Natural killer cell (primary cell): ENCODE results near the gene SYT2. TPM values are rescaled to one million over a fixed set of nuclear protein-coding genes. Genes with fewer than 3 reads are reported as not detected.
"Not testable (repeated sequence)": the region's sequence is repeated elsewhere in the genome, so short reads cannot be mapped to it uniquely, and the experiment has no call there.

ENCODE experiments used
- ATAC-seq, 3 donors: fragments of 150-1000 bp in 2 of 3; fragments of 200-7000 bp in 1 of 3; cut with Tn5 transposase; 1 replicate in 1 of 3; 2 replicates in 2 of 3; pipeline ENCODE4 v1.10.0; 2021; ENCODE audit warnings: mild to moderate bottlenecking in 2 of 3, moderate library complexity in 2 of 3
- DNase-seq, 2 donors: peaks; one replicate each; pipeline versions ENCODE4 v3.0.0 to v3.0.0-alpha.2; 2013 to 2021; ENCODE audit warnings: mixed read lengths in 1 of 2
- H3K27ac ChIP-seq: one replicate; pipeline ENCODE4 v1.5.1; 2013; ENCODE audit warnings: mild to moderate bottlenecking, low read length
- H3K27me3 ChIP-seq: one replicate; pipeline ENCODE4 v1.6.1; 2013; ENCODE audit warnings: low read length; ENCODE audit not compliant: control insufficient read depth, insufficient read depth
- H3K36me3 ChIP-seq: one replicate; pipeline ENCODE4 v1.6.1; 2013; ENCODE audit warnings: low read length; ENCODE audit not compliant: control insufficient read depth, insufficient read depth
- H3K4me1 ChIP-seq: one replicate; pipeline ENCODE4 v1.6.1; 2013; ENCODE audit warnings: low read length; ENCODE audit not compliant: control insufficient read depth, insufficient read depth
- H3K4me3 ChIP-seq: one replicate; pipeline ENCODE4 v1.5.1; 2013; ENCODE audit warnings: low read length
- H3K9me3 ChIP-seq: one replicate; pipeline ENCODE4 v1.6.1; 2013; ENCODE audit warnings: low read length; ENCODE audit not compliant: control insufficient read depth, insufficient read depth
- H3K27ac Mint-ChIP-seq, 2 donors: one replicate each; pipeline ENCODE4 v1.8.0; 2022; ENCODE audit warnings: mild to moderate bottlenecking in 2 of 2, mixed read lengths in 2 of 2, moderate library complexity in 1 of 2
- H3K27me3 Mint-ChIP-seq, 2 donors: one replicate each; pipeline ENCODE4 v1.8.0; 2022; ENCODE audit warnings: low read depth in 2 of 2, mixed read lengths in 2 of 2
- H3K36me3 Mint-ChIP-seq: one replicate; pipeline ENCODE4 v1.8.0; 2022; ENCODE audit warnings: mixed read lengths
- H3K4me1 Mint-ChIP-seq, 2 donors: one replicate each; pipeline ENCODE4 v1.8.0; 2022; ENCODE audit warnings: mixed read lengths in 2 of 2
- H3K4me3 Mint-ChIP-seq: one replicate; pipeline ENCODE4 v1.8.0; 2022; ENCODE audit warnings: mild to moderate bottlenecking, moderate library complexity, mixed read lengths
- H3K9me3 Mint-ChIP-seq, 2 donors: one replicate each; pipeline ENCODE4 v1.8.0; 2022; ENCODE audit warnings: mixed read lengths in 2 of 2
- WGBS: methylation state at CpG from one replicate; pipeline ENCODE4 v1.1.7; 2013; ENCODE audit warnings: missing lambda C conversion rate; ENCODE audit not compliant: insufficient coverage; 5-methylcytosine and 5-hydroxymethylcytosine counted together
- intact Hi-C: fragments of 100-400 bp; cut with micrococcal nuclease; formaldehyde crosslinking; loops from one replicate; pipeline ENCODE4 v1.14.2; 2022
- total RNA-seq, 4 donors: library from RNA; stranded (reverse); fragments of 120-200 nt in 1 of 4; gene quantifications; one replicate each; pipeline versions ENCODE4 v1.2.3 to v1.2.4, GENCODE V29; 2013 to 2022
- TF ChIP-seq, protein P1 (sequence below): fragments of 200-600 bp; IDR thresholded peaks from one replicate; pipeline ENCODE4 v1.8.0; 2022; ENCODE audit warnings: antibody characterized with exemption

Gene SYT2
- total RNA-seq, 3 donors from 2014 or later (not counting 1 experiment from before 2014, with no cell fraction given), result not detected

DNA sequence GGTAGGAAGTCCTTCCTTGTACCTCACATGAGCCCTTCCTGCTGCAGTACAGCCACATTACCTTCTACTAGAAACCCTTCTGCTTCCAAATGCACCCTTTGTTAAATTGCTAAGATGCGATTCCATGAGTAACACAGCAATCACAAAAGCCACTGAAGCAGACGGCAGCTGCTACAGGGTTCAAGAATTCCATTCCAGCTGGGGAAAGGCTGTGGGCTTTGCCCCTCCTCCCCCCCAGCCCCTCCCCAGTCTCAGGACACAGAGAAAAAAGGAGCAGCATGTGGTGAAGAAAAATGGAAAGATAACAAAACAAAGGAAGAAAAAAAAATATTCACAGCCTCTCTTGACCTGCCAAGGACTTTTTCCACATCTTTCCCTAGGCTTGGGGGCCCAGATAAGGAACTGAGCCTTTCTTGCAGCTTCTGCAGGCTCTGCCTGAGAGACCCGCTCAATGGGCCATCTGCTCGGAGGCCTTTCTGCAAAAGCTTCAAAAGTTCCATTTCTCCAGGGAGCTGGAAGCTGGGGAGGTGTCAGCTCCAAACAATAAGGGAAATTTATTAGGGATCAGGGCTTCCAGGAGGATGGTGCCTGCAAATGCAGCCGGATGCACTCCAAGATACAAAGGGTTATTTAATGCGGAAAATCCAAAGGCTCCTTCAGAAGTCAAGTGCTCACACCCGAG lies 72.1 kb downstream of the SYT2 start:
- peaks cover 34% of the 10 kb centered on the region for H3K27me3 ChIP-seq
- H3K4me3 Mint-ChIP-seq, result no peak overlapping the region
- peaks cover 7 to 28% of the 10 kb centered on the region in 2 donors for H3K4me1 Mint-ChIP-seq
- DNase-seq, result no peak
- peaks cover 15% of the 10 kb centered on the region for H3K4me1 ChIP-seq
- peaks cover 48 to 49% of the 10 kb centered on the region in 2 donors for H3K27me3 Mint-ChIP-seq
- intact Hi-C loops, result no loop called here
- no peaks in the 10 kb centered on the region for H3K36me3 ChIP-seq
- no peaks in the 10 kb centered on the region for H3K36me3 Mint-ChIP-seq
- TF ChIP-seq, protein P1, sequence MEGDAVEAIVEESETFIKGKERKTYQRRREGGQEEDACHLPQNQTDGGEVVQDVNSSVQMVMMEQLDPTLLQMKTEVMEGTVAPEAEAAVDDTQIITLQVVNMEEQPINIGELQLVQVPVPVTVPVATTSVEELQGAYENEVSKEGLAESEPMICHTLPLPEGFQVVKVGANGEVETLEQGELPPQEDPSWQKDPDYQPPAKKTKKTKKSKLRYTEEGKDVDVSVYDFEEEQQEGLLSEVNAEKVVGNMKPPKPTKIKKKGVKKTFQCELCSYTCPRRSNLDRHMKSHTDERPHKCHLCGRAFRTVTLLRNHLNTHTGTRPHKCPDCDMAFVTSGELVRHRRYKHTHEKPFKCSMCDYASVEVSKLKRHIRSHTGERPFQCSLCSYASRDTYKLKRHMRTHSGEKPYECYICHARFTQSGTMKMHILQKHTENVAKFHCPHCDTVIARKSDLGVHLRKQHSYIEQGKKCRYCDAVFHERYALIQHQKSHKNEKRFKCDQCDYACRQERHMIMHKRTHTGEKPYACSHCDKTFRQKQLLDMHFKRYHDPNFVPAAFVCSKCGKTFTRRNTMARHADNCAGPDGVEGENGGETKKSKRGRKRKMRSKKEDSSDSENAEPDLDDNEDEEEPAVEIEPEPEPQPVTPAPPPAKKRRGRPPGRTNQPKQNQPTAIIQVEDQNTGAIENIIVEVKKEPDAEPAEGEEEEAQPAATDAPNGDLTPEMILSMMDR, result no peak
- no peak overlapping the region for H3K27ac ChIP-seq
- H3K27ac Mint-ChIP-seq, result no peak overlapping the region
- no peak overlapping the region for H3K4me3 ChIP-seq
- H3K9me3 Mint-ChIP-seq, result no peaks in the 10 kb centered on the region
- WGBS, result 86% methylated on average over 7 of the region's 7 CpGs
- no peak for ATAC-seq
- no peaks in the 10 kb centered on the region for H3K9me3 ChIP-seq

DNA sequence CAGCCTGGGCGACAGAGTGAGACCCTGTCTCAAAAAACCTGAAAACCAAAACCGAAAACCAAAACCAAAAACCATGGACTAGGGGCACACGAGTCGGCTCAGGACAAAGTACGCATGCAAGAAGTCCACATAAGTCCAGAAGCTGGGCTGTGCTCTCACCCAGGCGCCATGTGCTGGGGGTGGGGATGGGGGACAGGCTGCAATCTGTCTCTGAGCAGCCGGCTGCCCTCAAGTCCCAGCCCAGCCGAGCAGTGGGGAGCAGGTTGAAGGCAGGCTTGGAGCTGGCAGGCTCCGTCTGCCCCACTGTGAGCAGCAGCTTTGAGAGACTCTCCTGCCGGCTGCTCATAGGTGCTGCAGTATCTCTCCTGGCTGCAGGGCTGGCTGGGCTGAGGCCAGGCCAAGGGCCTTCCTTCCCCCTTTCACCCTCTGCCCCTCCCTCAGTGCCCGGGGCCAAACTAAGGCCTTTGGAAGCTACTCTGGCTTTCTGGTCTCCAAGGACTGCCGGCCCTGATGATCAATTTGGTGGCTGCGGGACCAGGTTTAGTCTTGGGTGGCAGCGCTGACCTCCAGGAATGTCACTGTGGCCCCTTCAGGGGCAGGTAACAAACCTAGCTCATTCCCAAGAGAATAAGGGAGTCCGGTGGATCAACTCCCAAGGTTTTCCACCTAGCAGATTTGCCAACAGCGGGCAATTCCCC lies 72.8 kb downstream of the SYT2 start:
- H3K4me3 Mint-ChIP-seq, H3K4me3 ChIP-seq, H3K9me3 Mint-ChIP-seq, H3K36me3 Mint-ChIP-seq, DNase-seq, H3K4me1 ChIP-seq, H3K36me3 ChIP-seq, intact Hi-C loops, ATAC-seq, H3K27ac Mint-ChIP-seq, H3K9me3 ChIP-seq, H3K27ac ChIP-seq: not testable (repeated sequence)
- H3K27me3 ChIP-seq, result peaks cover 27% of the 10 kb centered on the region
- 81% methylated on average over 16 of the region's 16 CpGs for WGBS
- Mint-ChIP-seq H3K27me3 (peaks cover 44 to 47% of the 10 kb centered on the region in 2 donors), H3K4me1 (peaks cover under 1 to 21% of the 10 kb centered on the region in 2 donors)

DNA sequence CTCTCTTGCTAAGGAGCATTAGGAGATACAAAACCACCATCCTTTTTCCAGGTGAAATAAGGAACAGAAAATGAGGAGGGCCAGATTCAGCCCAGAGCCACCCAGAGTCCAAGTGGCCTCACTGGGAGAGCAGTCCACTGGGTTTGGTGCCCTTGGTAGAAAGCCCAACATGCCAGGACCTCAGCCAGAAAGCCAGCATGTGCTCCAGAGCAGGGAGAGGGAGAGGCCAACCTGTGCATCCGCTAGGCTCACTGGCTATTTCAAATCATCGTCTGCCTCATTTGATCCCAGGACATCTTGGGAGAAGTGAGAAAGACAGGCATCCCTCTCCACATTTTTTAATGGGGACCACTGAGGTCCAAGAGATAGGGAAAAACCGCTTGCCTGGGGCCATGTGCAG lies 74.1 kb downstream of the SYT2 start:
- H3K4me3 Mint-ChIP-seq, H3K4me3 ChIP-seq, H3K27ac ChIP-seq, H3K27ac Mint-ChIP-seq, H3K9me3 Mint-ChIP-seq, H3K4me1 ChIP-seq, DNase-seq, H3K36me3 Mint-ChIP-seq, intact Hi-C loops, ATAC-seq, H3K36me3 ChIP-seq, H3K9me3 ChIP-seq: not testable (repeated sequence)
- H3K27me3 Mint-ChIP-seq, result peaks cover 38 to 50% of the 10 kb centered on the region in 2 donors
- no CpG with 5 or more reads among the region's 3 CpGs for WGBS
- peaks cover 15% of the 10 kb centered on the region for H3K27me3 ChIP-seq
- H3K4me1 Mint-ChIP-seq, result peaks cover 10 to 19% of the 10 kb centered on the region in 2 donors

DNA sequence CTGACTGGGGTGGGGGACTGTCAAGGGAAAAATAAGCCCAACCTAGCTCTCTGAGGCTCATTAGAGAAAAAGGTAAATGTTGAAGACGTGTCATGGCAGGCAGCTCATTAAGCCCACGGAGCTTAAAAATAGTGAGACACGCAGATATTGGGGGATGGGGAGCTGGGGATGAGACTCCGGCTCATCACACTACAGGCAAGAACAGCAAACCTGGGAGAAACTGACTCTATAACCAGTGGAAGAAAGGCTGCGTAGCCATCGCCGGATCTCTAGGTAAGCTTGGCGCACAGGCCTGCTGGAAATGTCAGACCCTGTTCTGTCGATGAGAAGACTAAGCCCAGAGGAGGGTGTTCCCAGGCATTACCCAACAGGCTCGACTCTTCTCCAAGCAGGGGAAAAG lies 78.0 kb downstream of the SYT2 start:
- H3K4me3 Mint-ChIP-seq, result no peak overlapping the region
- no peaks in the 10 kb centered on the region for H3K9me3 ChIP-seq
- DNase-seq (no peak), ATAC-seq (no peak)
- H3K27ac Mint-ChIP-seq, result no peak overlapping the region
- peaks cover 48% of the 10 kb centered on the region for H3K4me1 ChIP-seq
- no peaks in the 10 kb centered on the region for H3K36me3 ChIP-seq
- H3K4me3 ChIP-seq, result no peak overlapping the region
- TF ChIP-seq, protein P1, result no peak
- no peak overlapping the region for H3K27ac ChIP-seq
- H3K36me3 Mint-ChIP-seq, result no peaks in the 10 kb centered on the region
- H3K4me1 Mint-ChIP-seq, result peaks cover 39 to 47% of the 10 kb centered on the region in 2 donors
- H3K9me3 Mint-ChIP-seq, result no peaks in the 10 kb centered on the region
- 93% methylated on average over 10 of the region's 10 CpGs for WGBS
- intact Hi-C loops, result no loop called here
- H3K27me3 ChIP-seq, result peaks cover 6% of the 10 kb centered on the region
- H3K27me3 Mint-ChIP-seq, result peaks cover 23 to 33% of the 10 kb centered on the region in 2 donors
